OCI-LY7 (cell line): Measurements from ENCODE around the gene RAB13. TPM values are rescaled to one million over a fixed set of nuclear protein-coding genes. Genes with fewer than 3 reads are reported as not detected.

Source experiments
- BruUV-seq: library from RNA; stranded (reverse); fragments of 400-500 nt; replicated peaks from 2 replicates; lab custom pipeline; 2021; lab: Mats Ljungman, UMichigan
- CTCF ChIA-PET: fragments of 300-600 bp; sonication (Branson Sonifier 250); formaldehyde crosslinking; loops from one replicate; lab custom pipeline; 2022; ENCODE audit warnings: antibody characterized with exemption; ENCODE audit not compliant: unreplicated experiment; lab: Charles Lee
- POLR2A ChIA-PET: fragments of 300-600 bp; sonication (Branson Sonifier 250); formaldehyde crosslinking; loops from one replicate; lab custom pipeline; 2022; ENCODE audit warnings: antibody characterized with exemption; lab: Charles Lee
- DNase-seq: peaks from one replicate; pipeline ENCODE4 v3.0.0-alpha.2; 2015; ENCODE audit warnings: low spot score
- H2AFZ ChIP-seq: fragments of 200-600 bp; sonication (generic), shearing (Covaris generic); 2 replicates; pipeline ENCODE4 v1.6.1; 2014; ENCODE audit warnings: mild to moderate bottlenecking, antibody characterized with exemption, low read length, moderate library complexity
- H3K27ac ChIP-seq: fragments of 200-600 bp; sonication (generic); 2 replicates; pipeline ENCODE4 v1.5.1; 2014; ENCODE audit warnings: mixed run types, low read depth, mild to moderate bottlenecking, moderate library complexity, low read length, inconsistent platforms; ENCODE audit not compliant: poor library complexity, severe bottlenecking
- H3K36me3 ChIP-seq: fragments of 200-600 bp; sonication (generic); 2 replicates; pipeline ENCODE4 v1.6.1; 2014; ENCODE audit warnings: mild to moderate bottlenecking, antibody characterized with exemption, low read length, moderate library complexity, mixed read lengths; ENCODE audit not compliant: insufficient read depth
- H3K4me1 ChIP-seq: fragments of 200-600 bp; sonication (generic); 2 replicates; pipeline ENCODE4 v1.5.1; 2014; ENCODE audit warnings: mild to moderate bottlenecking, low read length; ENCODE audit not compliant: insufficient read depth, poor library complexity, severe bottlenecking
- H3K4me2 ChIP-seq: fragments of 200-600 bp; sonication (generic); 2 replicates; pipeline ENCODE4 v1.6.1; 2014; ENCODE audit warnings: mild to moderate bottlenecking, low read length
- H3K4me3 ChIP-seq: fragments of 200-600 bp; sonication (generic); 2 replicates; pipeline ENCODE4 v1.5.1; 2014; ENCODE audit warnings: mild to moderate bottlenecking, low read depth, low read length; ENCODE audit not compliant: poor library complexity, severe bottlenecking
- H3K79me2 ChIP-seq: fragments of 200-600 bp; sonication (generic); 2 replicates; pipeline ENCODE4 v1.6.1; 2016; ENCODE audit warnings: low read depth, mild to moderate bottlenecking, low read length, moderate library complexity, mixed read lengths; ENCODE audit not compliant: insufficient read depth
- H3K9me2 ChIP-seq: fragments of 200-600 bp; sonication (generic); 2 replicates; pipeline ENCODE4 v1.6.1; 2016; ENCODE audit warnings: mild to moderate bottlenecking, low read length, mixed read lengths; ENCODE audit not compliant: insufficient read depth
- H3K9me3 ChIP-seq: fragments of 200-600 bp; sonication (generic); 2 replicates; pipeline ENCODE4 v1.6.1; 2014; ENCODE audit warnings: mild to moderate bottlenecking, mixed run types, low read length, mixed read lengths
- H4K20me1 ChIP-seq: fragments of 200-600 bp; sonication (generic); 2 replicates; pipeline ENCODE4 v1.6.1; 2014; ENCODE audit warnings: mild to moderate bottlenecking, antibody characterized with exemption, low read length, moderate library complexity, mixed read lengths; ENCODE audit not compliant: insufficient read depth
- EZH2phosphoT487 ChIP-seq: fragments of 200-600 bp; sonication (generic); IDR thresholded peaks from 2 replicates; pipeline ENCODE4 v1.6.1; 2018; ENCODE audit warnings: low read depth, borderline replicate concordance, mild to moderate bottlenecking, mixed run types, antibody characterized with exemption, low read length, moderate library complexity, mixed read lengths
- intact Hi-C: fragments of 100-400 bp; cut with micrococcal nuclease; formaldehyde crosslinking; loops from one replicate; pipeline ENCODE4 v1.10.0; 2022; ENCODE audit not compliant: unreplicated experiment
- total RNA-seq, 2 experiments: library from RNA; depleted of rRNA in 1 of 2; stranded (reverse); fragments of >200 nt in 1 of 2; shearing (Covaris generic) in 1 of 2; gene quantifications; 2 replicates each; pipeline ENCODE4 v1.2.3, GENCODE V29; 2014 to 2022
- TF ChIP-seq, protein P1 (sequence below): fragments of 200-600 bp; sonication (generic); conservative IDR thresholded peaks from 2 replicates; pipeline ENCODE4 v1.5.1; 2014; ENCODE audit warnings: mild to moderate bottlenecking, antibody characterized with exemption, low read length, moderate library complexity, mixed read lengths

RAB13 gene
- total RNA-seq, 2 experiments from 2014 or later = 0.16 to 1.3 TPM

DNA sequence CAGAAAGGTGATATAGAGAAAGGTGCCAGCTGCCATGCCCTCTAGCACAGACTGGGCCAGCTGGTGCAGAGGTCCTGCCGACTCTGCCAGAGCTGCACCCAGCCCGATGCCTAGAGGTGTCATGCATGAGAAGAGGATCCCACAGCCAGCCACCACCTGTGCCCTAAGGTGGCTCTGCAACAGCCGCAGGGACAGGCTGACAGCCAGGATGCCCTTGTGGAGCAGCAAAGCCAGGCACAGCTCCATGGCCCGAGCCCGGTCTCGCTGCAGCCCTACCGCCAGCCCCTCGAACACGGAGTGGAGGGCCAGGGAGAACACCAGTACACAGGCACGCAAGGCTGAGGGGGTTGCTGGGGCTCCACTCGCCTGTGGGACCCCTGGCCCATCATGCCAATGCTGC lies 25.9 kb downstream of the RAB13 start:
- Histone ChIP-seq H3K4me2 (no peak overlapping the region), H3K36me3 (peaks cover 14% of the 10 kb centered on the region; the same call in 1 of the 2 replicates), H2AFZ (no peak overlapping the region), H3K9me3 (no peaks in the 10 kb centered on the region), H3K4me3 (no peak overlapping the region), H3K27ac (no peak overlapping the region), H3K79me2 (peaks cover 51% of the 10 kb centered on the region), H3K9me2 (no peaks in the 10 kb centered on the region), H4K20me1 (peaks cover 9% of the 10 kb centered on the region; the same call in 1 of the 2 replicates), H3K4me1 (peaks cover 53% of the 10 kb centered on the region)
- intact Hi-C loops = no loop called here
- no TSS peak for BruUV-seq
- DNase-seq = no peak
- ChIA-PET POLR2A (no interaction called here), CTCF (no interaction called here)
- TF ChIP-seq EZH2phosphoT487 = no peak
- TF ChIP-seq, protein P1, sequence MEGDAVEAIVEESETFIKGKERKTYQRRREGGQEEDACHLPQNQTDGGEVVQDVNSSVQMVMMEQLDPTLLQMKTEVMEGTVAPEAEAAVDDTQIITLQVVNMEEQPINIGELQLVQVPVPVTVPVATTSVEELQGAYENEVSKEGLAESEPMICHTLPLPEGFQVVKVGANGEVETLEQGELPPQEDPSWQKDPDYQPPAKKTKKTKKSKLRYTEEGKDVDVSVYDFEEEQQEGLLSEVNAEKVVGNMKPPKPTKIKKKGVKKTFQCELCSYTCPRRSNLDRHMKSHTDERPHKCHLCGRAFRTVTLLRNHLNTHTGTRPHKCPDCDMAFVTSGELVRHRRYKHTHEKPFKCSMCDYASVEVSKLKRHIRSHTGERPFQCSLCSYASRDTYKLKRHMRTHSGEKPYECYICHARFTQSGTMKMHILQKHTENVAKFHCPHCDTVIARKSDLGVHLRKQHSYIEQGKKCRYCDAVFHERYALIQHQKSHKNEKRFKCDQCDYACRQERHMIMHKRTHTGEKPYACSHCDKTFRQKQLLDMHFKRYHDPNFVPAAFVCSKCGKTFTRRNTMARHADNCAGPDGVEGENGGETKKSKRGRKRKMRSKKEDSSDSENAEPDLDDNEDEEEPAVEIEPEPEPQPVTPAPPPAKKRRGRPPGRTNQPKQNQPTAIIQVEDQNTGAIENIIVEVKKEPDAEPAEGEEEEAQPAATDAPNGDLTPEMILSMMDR = no peak

DNA sequence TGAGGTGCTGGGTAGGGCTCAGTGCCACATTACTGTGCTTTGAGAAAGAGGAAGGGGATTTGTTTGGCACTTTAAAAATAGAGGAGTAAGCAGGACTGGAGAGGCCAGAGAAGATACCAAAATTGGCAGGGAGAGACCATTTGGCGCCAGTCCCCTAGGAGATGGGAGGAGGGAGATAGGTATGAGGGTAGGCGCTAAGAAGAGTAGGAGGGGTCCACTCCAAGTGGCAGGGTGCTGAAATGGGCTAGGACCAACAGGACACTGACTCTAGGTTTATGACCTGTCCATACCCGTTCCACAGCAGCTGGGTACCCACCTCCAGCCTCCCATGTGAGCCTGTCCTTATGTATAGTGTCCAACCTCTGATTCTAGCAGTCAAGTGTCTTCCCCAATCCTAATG lies 26.7 kb downstream of the RAB13 start:
- POLR2A ChIA-PET = interaction anchor here (0.8 kb wide), 1 partner anchor 10 kb away, joined by 3 read pairs; no protein-coding TSS in a partner anchor
- 0 out of 2 replicates have a peak overlapping the region, but pooled peaks have one; percentile 60 for H3K4me2 ChIP-seq
- H4K20me1 ChIP-seq = peaks cover 10% of the 10 kb centered on the region; the same call in 1 of the 2 replicates
- CTCF ChIA-PET = no interaction called here
- no peaks in the 10 kb centered on the region for H3K9me3 ChIP-seq
- H3K9me2 ChIP-seq = no peaks in the 10 kb centered on the region
- H2AFZ ChIP-seq = no peak overlapping the region
- no peak overlapping the region for H3K4me3 ChIP-seq
- intact Hi-C loops = no loop called here
- H3K4me1 ChIP-seq = peaks cover 50% of the 10 kb centered on the region
- peaks cover 52% of the 10 kb centered on the region for H3K79me2 ChIP-seq
- no peak for DNase-seq
- TF ChIP-seq, protein P1 = no peak
- TF ChIP-seq EZH2phosphoT487 = no peak
- H3K36me3 ChIP-seq = peaks cover 21% of the 10 kb centered on the region
- no TSS peak for BruUV-seq
- no peak overlapping the region for H3K27ac ChIP-seq

DNA sequence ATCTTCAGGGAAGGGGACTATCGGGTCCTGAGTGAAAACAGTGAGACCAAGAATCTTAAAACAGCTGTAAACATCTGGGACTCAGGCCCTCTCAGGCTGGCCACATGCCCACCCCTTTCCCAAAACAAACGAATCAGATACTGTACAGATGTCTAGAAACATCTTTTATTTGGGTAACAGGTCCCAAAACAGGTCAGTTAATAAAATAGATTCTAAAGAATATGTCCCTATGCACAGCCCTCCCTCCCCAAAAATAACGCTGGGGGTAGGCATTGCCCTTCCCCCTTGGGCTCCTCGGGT lies 27.2 kb downstream of the RAB13 start:
- H3K79me2 ChIP-seq = peaks cover 52% of the 10 kb centered on the region

More for the DNA sequence above, 27.2 kb downstream of the RAB13 start:
- Histone ChIP-seq H3K4me3 (peak overlapping the region; percentile 87), H3K36me3 (peaks cover 26% of the 10 kb centered on the region), H3K9me2 (no peaks in the 10 kb centered on the region), H3K27ac (peak overlapping the region; percentile 14), H2AFZ (no peak overlapping the region), H3K9me3 (no peaks in the 10 kb centered on the region), H3K4me2 (peak overlapping the region; percentile 60), H4K20me1 (peaks cover 15% of the 10 kb centered on the region), H3K4me1 (peaks cover 44% of the 10 kb centered on the region)
- BruUV-seq = no TSS peak
- DNase-seq = no peak
- no peak for TF ChIP-seq EZH2phosphoT487
- TF ChIP-seq, protein P1 = no peak
- intact Hi-C loops = loop anchor here (1.0 kb wide), 1 partner anchor 13 kb away; the partner anchor contains the start of gene DENND4B
- ChIA-PET CTCF (no interaction called here), POLR2A (interaction anchor here (0.8 kb wide), 1 partner anchor 10 kb away, joined by 3 read pairs; no protein-coding TSS in a partner anchor)
